ENCODE results near the gene AVPR2. TPM values are rescaled to one million over a fixed set of nuclear protein-coding genes. Genes with fewer than 3 reads are reported as not detected.

The AVPR2 gene
- total RNA-seq, 1 experiment from 2014 or later: 10.6 TPM

DNA sequence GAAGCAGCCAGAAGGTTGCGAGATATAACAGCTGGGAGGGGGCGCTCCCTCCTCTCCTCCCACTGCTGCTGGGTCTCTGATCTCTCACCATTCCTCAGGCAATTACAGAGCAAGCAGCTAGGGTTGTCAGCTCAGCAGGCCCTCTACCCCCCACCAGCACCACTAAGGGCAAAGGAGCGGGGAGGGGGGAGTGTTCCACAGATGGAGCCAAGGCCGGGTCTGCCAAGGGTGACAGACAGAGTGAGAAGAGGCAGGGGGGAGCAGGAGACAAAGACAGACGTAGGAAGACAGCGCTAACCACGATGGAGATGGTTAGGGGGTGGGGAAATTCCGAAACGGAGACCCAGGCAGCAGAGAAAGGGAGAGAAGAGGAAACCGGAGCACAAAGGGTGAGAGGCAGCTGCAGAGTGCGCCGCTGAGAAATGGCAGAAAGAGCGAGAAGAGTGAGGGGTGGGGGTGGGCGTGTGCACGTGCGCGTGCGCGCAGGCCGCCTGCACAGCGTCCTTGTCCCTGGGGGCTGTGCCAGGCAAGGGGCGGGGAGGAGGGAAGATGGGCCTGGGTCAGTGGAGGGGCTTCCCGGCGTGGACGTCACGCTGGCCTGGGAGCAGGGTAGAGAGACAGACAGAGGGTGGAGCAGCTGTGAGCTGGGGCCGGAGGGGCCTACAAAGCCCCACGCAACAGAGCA, 25.4 kb upstream of the AVPR2 start:
- BruUV-seq (replicated peaks): no TSS peak
- POLR2A ChIA-PET: interaction anchor here (0.9 kb wide), 1 partner anchor 101 kb away, joined by 4 read pairs; no protein-coding TSS in a partner anchor
- intact Hi-C loops (cut with micrococcal nuclease; ENCODE audit: unreplicated experiment) (no loop called here), in situ Hi-C loops (cut with HindIII; ENCODE audit: low pct_unique_long_range_greater_than_20kb, low sequenced_read_pairs) (no loop called here)
- no peak for ATAC-seq
- no peaks in the 10 kb centered on the region for H3K27me3 ChIP-seq (ENCODE audit: control insufficient read depth, insufficient read depth, low read length)
- H3K9me3 ChIP-seq (ENCODE audit: control insufficient read depth, insufficient read depth, low read depth, low read length): no peaks in the 10 kb centered on the region
- no peak for TF ChIP-seq TCF7L2 (IDR thresholded peaks at IDR 0.05; ENCODE audit: low read depth, low read length)
- TF ChIP-seq POLR2AphosphoS5 (IDR thresholded peaks at IDR 0.05; ENCODE audit: low read depth, low read length): no peak
- TF ChIP-seq SIN3A (IDR thresholded peaks at IDR 0.05; ENCODE audit: borderline replicate concordance, insufficient read depth, low read depth, low read length): no peak
- TF ChIP-seq, protein P1, sequence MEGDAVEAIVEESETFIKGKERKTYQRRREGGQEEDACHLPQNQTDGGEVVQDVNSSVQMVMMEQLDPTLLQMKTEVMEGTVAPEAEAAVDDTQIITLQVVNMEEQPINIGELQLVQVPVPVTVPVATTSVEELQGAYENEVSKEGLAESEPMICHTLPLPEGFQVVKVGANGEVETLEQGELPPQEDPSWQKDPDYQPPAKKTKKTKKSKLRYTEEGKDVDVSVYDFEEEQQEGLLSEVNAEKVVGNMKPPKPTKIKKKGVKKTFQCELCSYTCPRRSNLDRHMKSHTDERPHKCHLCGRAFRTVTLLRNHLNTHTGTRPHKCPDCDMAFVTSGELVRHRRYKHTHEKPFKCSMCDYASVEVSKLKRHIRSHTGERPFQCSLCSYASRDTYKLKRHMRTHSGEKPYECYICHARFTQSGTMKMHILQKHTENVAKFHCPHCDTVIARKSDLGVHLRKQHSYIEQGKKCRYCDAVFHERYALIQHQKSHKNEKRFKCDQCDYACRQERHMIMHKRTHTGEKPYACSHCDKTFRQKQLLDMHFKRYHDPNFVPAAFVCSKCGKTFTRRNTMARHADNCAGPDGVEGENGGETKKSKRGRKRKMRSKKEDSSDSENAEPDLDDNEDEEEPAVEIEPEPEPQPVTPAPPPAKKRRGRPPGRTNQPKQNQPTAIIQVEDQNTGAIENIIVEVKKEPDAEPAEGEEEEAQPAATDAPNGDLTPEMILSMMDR (IDR thresholded peaks at IDR 0.05): no peak
- TF ChIP-seq, protein P2, sequence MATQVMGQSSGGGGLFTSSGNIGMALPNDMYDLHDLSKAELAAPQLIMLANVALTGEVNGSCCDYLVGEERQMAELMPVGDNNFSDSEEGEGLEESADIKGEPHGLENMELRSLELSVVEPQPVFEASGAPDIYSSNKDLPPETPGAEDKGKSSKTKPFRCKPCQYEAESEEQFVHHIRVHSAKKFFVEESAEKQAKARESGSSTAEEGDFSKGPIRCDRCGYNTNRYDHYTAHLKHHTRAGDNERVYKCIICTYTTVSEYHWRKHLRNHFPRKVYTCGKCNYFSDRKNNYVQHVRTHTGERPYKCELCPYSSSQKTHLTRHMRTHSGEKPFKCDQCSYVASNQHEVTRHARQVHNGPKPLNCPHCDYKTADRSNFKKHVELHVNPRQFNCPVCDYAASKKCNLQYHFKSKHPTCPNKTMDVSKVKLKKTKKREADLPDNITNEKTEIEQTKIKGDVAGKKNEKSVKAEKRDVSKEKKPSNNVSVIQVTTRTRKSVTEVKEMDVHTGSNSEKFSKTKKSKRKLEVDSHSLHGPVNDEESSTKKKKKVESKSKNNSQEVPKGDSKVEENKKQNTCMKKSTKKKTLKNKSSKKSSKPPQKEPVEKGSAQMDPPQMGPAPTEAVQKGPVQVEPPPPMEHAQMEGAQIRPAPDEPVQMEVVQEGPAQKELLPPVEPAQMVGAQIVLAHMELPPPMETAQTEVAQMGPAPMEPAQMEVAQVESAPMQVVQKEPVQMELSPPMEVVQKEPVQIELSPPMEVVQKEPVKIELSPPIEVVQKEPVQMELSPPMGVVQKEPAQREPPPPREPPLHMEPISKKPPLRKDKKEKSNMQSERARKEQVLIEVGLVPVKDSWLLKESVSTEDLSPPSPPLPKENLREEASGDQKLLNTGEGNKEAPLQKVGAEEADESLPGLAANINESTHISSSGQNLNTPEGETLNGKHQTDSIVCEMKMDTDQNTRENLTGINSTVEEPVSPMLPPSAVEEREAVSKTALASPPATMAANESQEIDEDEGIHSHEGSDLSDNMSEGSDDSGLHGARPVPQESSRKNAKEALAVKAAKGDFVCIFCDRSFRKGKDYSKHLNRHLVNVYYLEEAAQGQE (IDR thresholded peaks at IDR 0.05; ENCODE audit: insufficient read depth in 1 of 2, low read depth in 2 of 2, low read length in 1 of 2): no peak
- no peak overlapping the region for H3K4me3 ChIP-seq (ENCODE audit: low read depth in 2 of 2, low read length in 2 of 2)
- H3K36me3 ChIP-seq (ENCODE audit: control insufficient read depth, insufficient read depth, low read length): no peaks in the 10 kb centered on the region
- no peak for DNase-seq (ENCODE audit: low read depth, low spot score)
- peak overlapping the region; percentile 35 for H3K27ac ChIP-seq (ENCODE audit: low read length)
- CTCF ChIA-PET: interaction anchor here (1.2 kb wide), 1 partner anchor 68 kb away, joined by 3 read pairs; no protein-coding TSS in a partner anchor
- H3K4me1 ChIP-seq (ENCODE audit: control insufficient read depth, insufficient read depth, low read length): peaks cover 73% of the 10 kb centered on the region

DNA sequence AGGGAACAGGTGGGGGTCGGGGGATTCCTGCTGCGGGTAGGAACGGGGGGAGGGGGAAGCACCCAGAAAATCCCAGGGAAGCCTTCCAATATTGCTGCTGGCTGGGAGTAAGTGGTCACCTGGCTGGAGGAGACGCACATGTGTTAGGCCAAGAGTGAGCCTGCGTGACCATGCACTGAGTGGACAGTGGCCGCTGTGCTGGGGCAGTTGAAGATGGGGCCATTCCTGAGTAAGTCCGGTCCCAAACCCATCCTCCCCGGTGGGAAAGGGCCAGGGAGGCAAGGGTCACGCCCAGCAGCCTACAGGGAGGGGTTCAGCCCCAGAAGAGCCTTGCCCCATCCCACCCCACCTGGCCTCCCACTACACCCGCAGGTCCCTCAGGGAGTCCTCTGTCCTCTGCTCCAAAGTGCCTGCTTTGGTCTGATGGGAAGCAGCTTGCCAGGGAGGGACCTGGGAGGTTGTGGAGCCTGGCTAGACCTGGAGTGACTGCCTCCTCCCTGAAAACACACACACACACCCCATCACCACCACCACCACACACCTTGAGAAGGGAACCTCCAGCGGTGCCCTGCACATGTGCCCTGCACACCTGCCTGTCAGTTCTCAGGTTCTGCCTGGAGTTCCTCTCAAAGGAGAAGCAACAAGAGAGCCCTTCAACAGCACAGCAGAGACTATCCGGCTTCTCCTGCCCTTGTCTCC, 24.6 kb upstream of the AVPR2 start:
- no TSS peak for BruUV-seq (replicated peaks)
- Histone ChIP-seq H3K27ac (ENCODE audit: low read length) (peak overlapping the region; percentile 80; the same call in 1 of the 2 replicates), H3K9me3 (ENCODE audit: control insufficient read depth, insufficient read depth, low read depth, low read length) (no peaks in the 10 kb centered on the region), H3K4me3 (ENCODE audit: low read depth in 2 of 2, low read length in 2 of 2) (no peak overlapping the region), H3K4me1 (ENCODE audit: control insufficient read depth, insufficient read depth, low read length) (peaks cover 73% of the 10 kb centered on the region), H3K27me3 (ENCODE audit: control insufficient read depth, insufficient read depth, low read length) (no peaks in the 10 kb centered on the region), H3K36me3 (ENCODE audit: control insufficient read depth, insufficient read depth, low read length) (no peaks in the 10 kb centered on the region)
- intact Hi-C loops (cut with micrococcal nuclease; ENCODE audit: unreplicated experiment): loop anchor here (10.0 kb wide), 2 partner anchors 75 to 115 kb away; partner anchors contain the start of gene PLXNB3
- CTCF ChIA-PET: no interaction called here
- POLR2A ChIA-PET: interaction anchor here (0.6 kb wide), 1 partner anchor 279 kb away, joined by 3 read pairs; no protein-coding TSS in a partner anchor
- in situ Hi-C loops (cut with HindIII; ENCODE audit: low pct_unique_long_range_greater_than_20kb, low sequenced_read_pairs): no loop called here
- ATAC-seq (peak; percentile 6), DNase-seq (ENCODE audit: low read depth, low spot score) (no peak)
- TF ChIP-seq POLR2AphosphoS5 (IDR thresholded peaks at IDR 0.05; ENCODE audit: low read depth, low read length) (peak; percentile 51), TCF7L2 (IDR thresholded peaks at IDR 0.05; ENCODE audit: low read depth, low read length) (no peak), SIN3A (IDR thresholded peaks at IDR 0.05; ENCODE audit: borderline replicate concordance, insufficient read depth, low read depth, low read length) (peak; percentile 34; the same call in 1 of the 2 replicates)
- TF ChIP-seq, protein P2 (IDR thresholded peaks at IDR 0.05; ENCODE audit: insufficient read depth in 1 of 2, low read depth in 2 of 2, low read length in 1 of 2): no peak
- TF ChIP-seq, protein P1 (IDR thresholded peaks at IDR 0.05): no peak
